NCI-H2171 treated with DMSO at 0.1 percent for 48 hours (cell line): Measurements from ENCODE around the gene GRIA4.

ENCODE experiments used
- DNase-seq: peaks from one replicate; lab custom pipeline; 2025; lab: John Stamatoyannopoulos, UW

The GRIA4 gene

GRCh38 chr11:105639527-105639926 is 29.7 kb downstream of the GRIA4 start:
- no peak for DNase-seq

DNA sequence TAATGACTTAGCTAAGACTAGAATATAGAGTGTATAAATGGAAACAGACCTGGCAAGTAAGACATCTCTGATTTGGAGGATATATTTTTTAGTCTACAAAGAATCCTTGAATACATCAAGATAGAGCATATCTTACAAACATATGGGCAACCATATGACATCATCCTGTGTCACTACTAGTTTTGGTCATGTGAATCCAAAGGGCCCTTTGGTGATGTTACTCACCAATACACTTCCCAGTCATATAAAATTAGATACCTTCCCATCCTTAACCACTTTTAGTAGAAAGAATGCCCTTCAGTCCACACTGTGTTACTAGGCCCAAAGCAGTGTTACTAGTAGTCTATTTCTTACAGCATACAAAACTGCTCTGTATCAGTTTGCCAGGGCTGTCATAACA is 31.6 kb downstream of the GRIA4 start:
- no peak for DNase-seq

- DNase-seq: no peak
These were observed 33.0 kb downstream of the GRIA4 start for GRCh38 chr11:105642870-105643269.

- no peak for DNase-seq
These were observed 35.1 kb downstream of the GRIA4 start for GRCh38 chr11:105644839-105645573.

DNA sequence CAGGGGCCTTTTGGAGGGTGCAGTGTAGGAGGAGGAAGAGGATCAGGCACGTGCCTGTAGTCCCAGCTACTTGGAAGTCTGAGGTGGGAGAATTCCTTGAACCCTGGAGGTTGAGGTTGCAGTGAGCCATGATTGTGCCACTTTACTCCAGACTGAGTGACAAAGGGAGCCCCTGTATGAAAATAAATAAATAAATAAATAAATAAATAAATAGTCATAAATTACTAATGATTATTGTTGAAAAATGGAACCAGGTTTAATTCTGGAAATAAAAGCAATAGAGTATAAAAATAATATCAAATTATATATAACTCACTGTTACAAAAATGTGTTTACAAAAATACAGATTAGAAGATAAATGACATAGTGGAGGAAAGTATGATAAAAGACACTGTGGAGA is 37.9 kb downstream of the GRIA4 start:
- no peak for DNase-seq

DNA sequence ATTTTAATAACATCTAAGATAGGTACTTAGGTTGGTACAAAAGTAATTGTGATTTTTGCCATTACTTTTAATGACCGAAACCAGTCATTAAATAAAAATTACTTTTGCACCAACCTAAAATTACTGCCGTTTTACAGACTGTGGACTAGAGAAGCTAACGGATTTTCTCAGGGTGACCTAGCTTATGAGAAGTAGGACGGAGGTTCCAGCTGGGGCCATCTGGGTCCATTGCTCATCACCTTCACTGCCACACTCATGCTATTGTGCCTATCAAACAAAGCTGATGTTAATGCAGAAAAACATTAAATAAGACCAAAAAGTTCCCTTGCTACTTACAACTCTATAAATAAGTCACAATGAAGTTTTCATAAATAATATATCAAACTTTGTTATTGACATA is 38.9 kb downstream of the GRIA4 start:
- DNase-seq: no peak

- no peak for DNase-seq
These were observed 55.4 kb downstream of the GRIA4 start for GRCh38 chr11:105665281-105665680.

DNA sequence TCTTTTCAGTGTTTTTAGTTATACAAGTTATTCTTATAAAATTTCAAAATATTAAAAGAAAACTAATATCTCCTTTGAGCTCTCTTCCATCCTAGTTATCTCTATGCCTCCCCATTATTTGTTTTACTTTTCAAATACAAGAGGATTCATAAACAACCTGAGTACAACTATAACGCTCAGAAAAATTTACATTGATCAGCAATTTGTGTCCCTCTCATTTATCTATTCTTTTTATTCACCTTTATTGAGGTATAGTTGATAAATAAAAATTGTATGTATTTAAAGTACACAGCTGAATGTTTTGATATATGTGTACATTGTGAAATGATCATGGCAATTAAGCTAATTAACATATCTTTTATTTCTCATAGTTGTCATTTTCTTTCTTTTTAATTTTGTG is 57.6 kb downstream of the GRIA4 start:
- DNase-seq: no peak

DNA sequence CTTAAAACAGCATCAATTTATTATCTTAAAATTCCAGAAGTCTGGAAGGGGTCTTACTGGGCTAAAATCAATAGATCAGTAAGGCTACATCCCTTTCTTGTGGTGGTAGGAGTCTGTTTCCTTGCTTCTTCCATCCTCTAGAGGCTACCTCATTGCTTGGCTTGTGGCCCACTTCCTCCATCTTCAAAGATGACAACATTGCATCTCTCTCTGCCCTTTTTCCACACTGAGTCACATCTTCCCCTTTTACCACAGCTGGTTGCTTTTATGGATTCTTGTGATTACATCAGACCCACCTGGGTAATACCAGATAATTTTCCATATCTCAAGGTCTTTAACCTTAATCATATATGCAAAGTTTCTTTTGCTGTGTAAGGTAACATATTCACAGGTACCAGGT is 60.9 kb downstream of the GRIA4 start:
- DNase-seq: no peak

GRCh38 chr11:105673089-105673488 is 63.2 kb downstream of the GRIA4 start:
- DNase-seq: no peak

- no peak for DNase-seq
These were observed 79.8 kb downstream of the GRIA4 start for GRCh38 chr11:105689631-105690030.

DNA sequence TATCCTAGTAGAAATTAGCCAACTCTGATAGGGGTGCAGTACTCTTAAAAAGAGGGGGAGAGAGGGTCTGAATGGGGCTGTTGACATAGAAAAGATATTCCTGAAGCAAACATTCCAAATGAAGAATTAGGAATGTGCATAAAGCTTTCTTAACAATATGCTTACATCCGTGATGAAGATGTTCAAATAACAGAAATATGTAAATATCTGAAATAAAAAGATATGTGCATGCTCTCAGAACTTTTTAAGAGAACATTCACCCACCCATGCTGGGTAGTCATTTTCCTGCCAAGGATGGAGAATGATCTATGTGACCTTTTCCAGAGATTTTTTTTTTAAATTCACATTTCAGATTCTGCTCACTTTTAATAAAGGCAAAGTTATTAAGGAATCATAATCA is 80.6 kb downstream of the GRIA4 start:
- DNase-seq: no peak

DNA sequence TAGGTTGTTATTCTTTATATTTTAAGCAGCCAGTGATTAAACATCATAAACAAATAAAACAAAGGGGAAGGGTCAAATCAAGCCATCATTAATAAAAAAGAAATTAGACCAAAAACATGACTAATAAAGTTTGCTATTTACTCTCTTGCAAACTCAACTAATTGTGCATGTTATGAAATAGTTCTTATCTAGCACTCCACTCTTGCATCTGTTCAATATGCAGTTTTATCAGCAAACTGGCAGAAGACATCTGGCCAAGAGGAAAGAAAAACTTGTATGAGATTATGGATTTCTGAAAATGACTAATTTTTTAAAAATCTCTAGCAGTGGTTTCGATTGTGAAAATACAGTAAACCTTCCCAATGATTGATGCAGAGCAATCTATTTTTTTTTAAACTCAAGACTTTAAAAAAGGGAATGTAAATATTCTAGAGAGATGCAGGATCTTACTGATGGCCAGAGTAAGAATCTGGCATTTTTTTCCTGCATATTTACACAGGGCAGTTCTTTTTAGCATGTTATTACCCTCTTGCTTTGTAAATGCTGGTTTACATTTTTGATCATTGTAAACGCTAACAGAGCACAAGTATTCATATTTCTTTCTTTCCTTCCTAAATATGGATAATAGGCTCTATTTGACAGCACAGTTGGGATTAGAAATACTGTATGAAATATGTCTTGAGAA is 83.3 kb downstream of the GRIA4 start:
- no peak for DNase-seq

GRCh38 chr11:105696000-105696399 is 86.1 kb downstream of the GRIA4 start:
- DNase-seq: no peak

DNA sequence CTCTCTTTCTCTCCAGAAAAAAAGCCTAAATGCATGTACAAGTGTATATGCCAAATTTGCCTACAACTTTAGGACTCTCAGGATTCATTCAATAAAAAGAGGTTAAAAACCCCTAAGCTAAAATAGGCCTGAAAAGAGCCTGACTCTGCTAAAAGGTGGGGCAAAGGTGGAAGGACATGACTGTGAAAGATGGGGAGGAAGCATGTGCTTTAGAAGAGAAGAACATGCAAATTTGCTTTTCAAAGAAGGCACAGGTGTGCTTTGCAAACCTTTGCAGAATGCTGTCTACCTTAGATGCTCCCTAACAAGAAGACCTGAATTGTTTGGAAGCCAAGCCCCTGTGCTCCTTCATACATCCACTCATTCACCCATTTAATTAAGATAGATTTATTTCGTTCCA is 87.4 kb downstream of the GRIA4 start:
- no peak for DNase-seq

GRCh38 chr11:105699203-105699602 is 89.3 kb downstream of the GRIA4 start:
- no peak for DNase-seq

DNA sequence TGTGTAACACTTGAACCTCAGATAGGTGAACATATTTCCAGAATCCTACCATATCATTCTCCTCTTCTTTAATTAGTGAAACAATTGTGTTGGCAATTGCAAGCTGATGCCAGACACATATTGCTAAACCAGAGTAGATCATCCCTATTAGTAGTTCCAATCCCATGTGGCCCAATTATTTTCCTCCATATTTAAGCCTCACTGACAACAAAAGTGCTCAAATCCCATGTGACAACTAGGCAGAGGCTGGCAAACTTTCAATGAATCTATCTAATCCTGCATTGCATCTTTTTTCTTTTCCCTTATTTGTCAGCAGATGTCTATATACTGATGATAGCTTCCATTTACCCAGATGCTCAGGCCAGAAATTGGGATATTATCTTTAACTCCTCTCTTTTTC is 90.4 kb downstream of the GRIA4 start:
- DNase-seq: peak; percentile 2

DNA sequence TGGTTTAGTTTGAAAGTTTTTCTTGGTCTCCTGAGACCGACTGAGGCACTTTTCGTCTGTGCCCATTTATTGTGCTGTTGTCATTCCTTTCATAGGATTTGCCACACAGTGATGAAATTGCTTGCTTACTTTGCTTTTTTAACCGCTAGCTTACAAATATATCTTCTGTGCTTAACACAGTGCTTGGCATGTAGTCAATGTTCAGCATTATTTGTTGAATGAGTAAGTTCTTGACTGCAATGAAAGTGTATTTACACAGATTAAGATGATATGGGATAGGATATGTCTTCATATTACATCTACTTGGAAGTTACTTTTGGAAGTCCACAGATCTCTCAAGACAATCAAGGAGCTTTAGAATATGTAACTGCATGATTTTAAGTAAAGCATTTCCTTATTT is 91.2 kb downstream of the GRIA4 start:
- no peak for DNase-seq

- DNase-seq: no peak
These were observed 96.1 kb downstream of the GRIA4 start for GRCh38 chr11:105705786-105706530.

DNA sequence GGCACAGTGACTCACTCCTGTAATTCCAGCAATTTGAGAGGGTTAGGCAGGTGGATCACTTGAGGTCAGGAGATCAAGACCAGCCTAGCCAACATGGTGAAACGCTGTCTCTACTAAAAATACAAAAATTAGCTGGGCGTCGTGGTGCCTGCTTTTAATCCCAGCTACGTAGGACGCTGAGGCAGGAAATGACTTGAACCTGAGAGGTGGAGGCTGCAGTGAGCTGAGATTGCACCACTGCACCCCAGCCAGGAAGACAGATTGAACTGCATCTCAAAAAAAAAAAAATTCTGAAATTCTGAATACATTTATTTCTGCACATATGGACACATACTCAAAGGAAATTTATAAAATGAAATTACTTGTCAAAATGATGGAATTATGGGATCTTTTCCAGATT is 103.2 kb downstream of the GRIA4 start:
- DNase-seq: no peak

DNA sequence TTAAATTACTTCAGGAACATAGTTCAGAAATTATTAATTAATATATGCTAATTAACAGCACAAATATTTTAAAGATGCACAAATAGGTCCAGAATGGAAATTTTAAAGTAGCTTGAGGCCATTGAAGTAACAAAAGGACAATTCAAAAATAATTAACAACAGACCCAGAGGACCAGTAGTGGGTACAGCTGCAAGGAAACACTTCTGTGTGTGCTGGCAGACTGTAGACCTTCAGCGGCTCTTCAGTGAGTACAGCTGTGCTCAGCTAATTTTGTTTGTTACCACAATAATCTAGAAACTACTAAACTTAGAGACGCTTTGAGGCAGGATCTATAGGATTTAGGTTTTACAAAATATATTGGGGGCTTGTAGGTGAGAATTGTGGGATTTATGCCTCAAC is 103.8 kb downstream of the GRIA4 start:
- no peak for DNase-seq

DNA sequence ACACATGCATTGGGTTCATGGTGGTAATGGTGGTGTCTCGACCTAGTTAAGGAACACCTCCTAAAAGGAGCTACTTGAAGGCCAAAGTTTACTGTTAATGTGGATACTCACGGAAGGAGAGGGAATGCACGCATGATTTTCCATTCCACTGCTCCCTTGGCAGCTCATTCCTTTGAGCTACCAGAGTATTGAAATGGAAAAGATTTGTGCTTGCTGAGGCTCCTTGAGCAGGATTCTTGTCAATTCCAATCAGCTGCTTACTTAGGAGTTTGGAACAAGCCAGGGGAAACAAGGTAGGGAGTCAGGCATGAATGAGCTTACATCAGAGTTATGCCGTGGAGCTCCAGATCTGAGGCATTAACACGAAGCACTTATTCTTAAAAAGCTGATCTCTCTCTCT is 108.8 kb downstream of the GRIA4 start:
- no peak for DNase-seq
